HCT116 (cell line): ENCODE measurements around the gene SLC29A1.

Experiments used
- EGR1 ChIP-seq: IDR thresholded peaks from 2 replicates; pipeline ENCODE4 v1.6.1; 2012; ENCODE audit warnings: low read depth
- EZH2phosphoT487 ChIP-seq: fragments of 200-600 bp; IDR thresholded peaks from 2 replicates; pipeline ENCODE4 v1.6.1; 2018; ENCODE audit warnings: antibody characterized with exemption, borderline replicate concordance
- FOSL1 ChIP-seq: IDR thresholded peaks from 2 replicates; pipeline ENCODE4 v1.6.1; 2012; ENCODE audit warnings: low read depth
- JUND ChIP-seq: IDR thresholded peaks from 2 replicates; pipeline ENCODE4 v1.6.1; 2012
- POLR2A ChIP-seq: IDR thresholded peaks from 2 replicates; pipeline ENCODE4 v1.7.0; 2011; ENCODE audit warnings: borderline replicate concordance; ENCODE audit not compliant: insufficient read depth, insufficient read length; ENCODE audit errors: extremely low read depth
- POLR2AphosphoS5 ChIP-seq: IDR thresholded peaks from 2 replicates; pipeline ENCODE4 v1.6.1; 2011; ENCODE audit warnings: mild to moderate bottlenecking, low read depth, low read length, moderate library complexity
- RAD21 ChIP-seq: IDR thresholded peaks from 2 replicates; pipeline ENCODE4 v1.6.1; 2012; ENCODE audit warnings: low read depth, mild to moderate bottlenecking
- SP1 ChIP-seq: IDR thresholded peaks from 2 replicates; pipeline ENCODE4 v1.6.1; 2012; ENCODE audit warnings: low read depth
- SRF ChIP-seq: IDR thresholded peaks from 2 replicates; pipeline ENCODE4 v1.6.1; 2012; ENCODE audit warnings: low read depth
- YY1 ChIP-seq: IDR thresholded peaks from 2 replicates; pipeline ENCODE4 v1.6.1; 2011; ENCODE audit warnings: low read length, low read depth, moderate library complexity, mild to moderate bottlenecking; ENCODE audit not compliant: insufficient replicate concordance; ENCODE audit errors: extremely low read depth
- ZNF274 ChIP-seq: fragments of 200-500 bp; sonication (Bioruptor generic); IDR thresholded peaks from 2 replicates; pipeline ENCODE4 v1.6.1; 2014; ENCODE audit warnings: mild to moderate bottlenecking, low read depth, low read length, inconsistent platforms
- TF ChIP-seq, protein P1 (sequence below), 3 experiments: fragments of 200-600 bp in 1 of 3; sonication (generic) in 1 of 3; IDR thresholded peaks in 2 of 3; conservative IDR thresholded peaks in 1 of 3; 2 replicates each; pipeline ENCODE4 v1.5.1; 2012 to 2017; ENCODE audit warnings: low read depth in 2 of 3, low read length in 2 of 3, antibody characterized with exemption in 1 of 3, borderline replicate concordance in 1 of 3, control low read depth in 1 of 3, mild to moderate bottlenecking in 1 of 3, mixed read lengths in 1 of 3, mixed run types in 1 of 3, moderate library complexity in 1 of 3; ENCODE audit not compliant: insufficient read depth in 1 of 3
- TF ChIP-seq, protein P2 (sequence below): IDR thresholded peaks from 2 replicates; pipeline ENCODE4 v1.6.1; 2012

- no peak for TF ChIP-seq POLR2A
- TF ChIP-seq YY1, result no peak
- no peak for TF ChIP-seq RAD21
- TF ChIP-seq SRF, result no peak
- no peak for TF ChIP-seq POLR2AphosphoS5
- TF ChIP-seq, protein P1, sequence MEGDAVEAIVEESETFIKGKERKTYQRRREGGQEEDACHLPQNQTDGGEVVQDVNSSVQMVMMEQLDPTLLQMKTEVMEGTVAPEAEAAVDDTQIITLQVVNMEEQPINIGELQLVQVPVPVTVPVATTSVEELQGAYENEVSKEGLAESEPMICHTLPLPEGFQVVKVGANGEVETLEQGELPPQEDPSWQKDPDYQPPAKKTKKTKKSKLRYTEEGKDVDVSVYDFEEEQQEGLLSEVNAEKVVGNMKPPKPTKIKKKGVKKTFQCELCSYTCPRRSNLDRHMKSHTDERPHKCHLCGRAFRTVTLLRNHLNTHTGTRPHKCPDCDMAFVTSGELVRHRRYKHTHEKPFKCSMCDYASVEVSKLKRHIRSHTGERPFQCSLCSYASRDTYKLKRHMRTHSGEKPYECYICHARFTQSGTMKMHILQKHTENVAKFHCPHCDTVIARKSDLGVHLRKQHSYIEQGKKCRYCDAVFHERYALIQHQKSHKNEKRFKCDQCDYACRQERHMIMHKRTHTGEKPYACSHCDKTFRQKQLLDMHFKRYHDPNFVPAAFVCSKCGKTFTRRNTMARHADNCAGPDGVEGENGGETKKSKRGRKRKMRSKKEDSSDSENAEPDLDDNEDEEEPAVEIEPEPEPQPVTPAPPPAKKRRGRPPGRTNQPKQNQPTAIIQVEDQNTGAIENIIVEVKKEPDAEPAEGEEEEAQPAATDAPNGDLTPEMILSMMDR (IDR thresholded peaks at IDR 0.05 in 2 of 3, conservative IDR thresholded peaks at IDR 0.05 in 1 of 3; ENCODE audit: borderline replicate concordance in 1 of 3, insufficient read depth in 1 of 3, low read depth in 2 of 3, low read length in 2 of 3), result no peak
- TF ChIP-seq EGR1, result no peak
- TF ChIP-seq, protein P2, sequence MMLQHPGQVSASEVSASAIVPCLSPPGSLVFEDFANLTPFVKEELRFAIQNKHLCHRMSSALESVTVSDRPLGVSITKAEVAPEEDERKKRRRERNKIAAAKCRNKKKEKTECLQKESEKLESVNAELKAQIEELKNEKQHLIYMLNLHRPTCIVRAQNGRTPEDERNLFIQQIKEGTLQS, result no peak
- TF ChIP-seq EZH2phosphoT487, result no peak
- no peak for TF ChIP-seq FOSL1
- TF ChIP-seq ZNF274, result no peak
- no peak for TF ChIP-seq JUND
- no peak for TF ChIP-seq SP1
Measured at GRCh38 chr6:44258325-44258863, 35.0 kb downstream of the SLC29A1 start.
